Measurements from ENCODE around the gene SRP68. TPM values are rescaled to one million over a fixed set of nuclear protein-coding genes. Genes with fewer than 3 reads are reported as not detected.

SRP68 gene
- total and polyA plus RNA-seq, 2 of the 4 experiments (the other 2 are of a cell fraction): 47.1 to 82.6 TPM

GRCh38 chr17:76049239-76049638 lies 23.1 kb downstream of the SRP68 start:
- Histone ChIP-seq H3K56ac (ENCODE audit: extremely low read depth, insufficient read depth, low read length) (no peak overlapping the region), H3K79me1 (ENCODE audit: low read depth in 1 of 2, low read length in 2 of 2) (peaks cover 10 to 67% of the 10 kb centered on the region in 2 experiments), H3K23ac (ENCODE audit: low read depth, low read length) (no peak overlapping the region), H3K4ac (ENCODE audit: low read depth, low read length) (no peak overlapping the region), H2BK20ac (ENCODE audit: low read depth, low read length) (no peak overlapping the region), H3K36me3 (ENCODE audit: control insufficient read depth, insufficient read depth, low read length) (peaks cover 68% of the 10 kb centered on the region), H4K5ac (ENCODE audit: low read depth, low read length) (no peak overlapping the region), H3K9me3 (ENCODE audit: control insufficient read depth, insufficient read depth, low read length) (no peaks in the 10 kb centered on the region), H2AK5ac (ENCODE audit: low read depth, low read length) (no peak overlapping the region), H2BK5ac (ENCODE audit: low read depth, low read length, poor library complexity, severe bottlenecking) (no peak overlapping the region), H2AFZ (replicated peaks; ENCODE audit: low read length, poor library complexity) (no peak overlapping the region), H3K4me2 (ENCODE audit: low read depth, low read length) (no peak overlapping the region), H3K9ac (ENCODE audit: low read depth, low read length) (no peak overlapping the region), H2BK120ac (ENCODE audit: low read depth, low read length) (no peak overlapping the region), H3K4me3 (ENCODE audit: insufficient read depth, low read depth, low read length) (no peak overlapping the region), H3K4me1 (ENCODE audit: control insufficient read depth, insufficient read depth, low read length) (no peaks in the 10 kb centered on the region; the same call in 1 of the 2 replicates), H3K18ac (ENCODE audit: low read depth, low read length) (no peak overlapping the region), H3K27ac (ENCODE audit: insufficient read depth, low read length) (no peak overlapping the region), H4K20me1 (ENCODE audit: insufficient read depth, low read length) (peaks cover 29% of the 10 kb centered on the region), H3K9me1 (ENCODE audit: insufficient read depth, low read length) (peaks cover 21% of the 10 kb centered on the region), H3K27me3 (ENCODE audit: control insufficient read depth, insufficient read depth, low read length) (no peaks in the 10 kb centered on the region), H3K14ac (replicated peaks; ENCODE audit: low read depth, low read length) (no peak overlapping the region), H2BK15ac (ENCODE audit: low read depth, low read length) (no peak overlapping the region), H4K8ac (ENCODE audit: low read depth in 2 of 2, low read length in 2 of 2) (no peak overlapping the region), H2AK9ac (replicated peaks; ENCODE audit: low read depth, low read length, poor library complexity) (no peak overlapping the region), H4K91ac (ENCODE audit: insufficient read depth, low read depth, low read length) (no peak overlapping the region)
- TF ChIP-seq MAZ (IDR thresholded peaks at IDR 0.05; ENCODE audit: borderline replicate concordance, low read depth, low read length) (no peak), USF2 (IDR thresholded peaks at IDR 0.05; ENCODE audit: low read depth, low read length) (no peak), RFX5 (IDR thresholded peaks at IDR 0.05; ENCODE audit: low read depth, low read length) (no peak), MXI1 (IDR thresholded peaks at IDR 0.05; ENCODE audit: borderline replicate concordance, low read depth, low read length) (no peak), MAFK (IDR thresholded peaks at IDR 0.05; ENCODE audit: low read depth, low read length) (no peak), CTCF (conservative IDR thresholded peaks at IDR 0.05; ENCODE audit: low read depth, low read length) (no peak), RAD21 (IDR thresholded peaks at IDR 0.05; ENCODE audit: low read length) (no peak)
- intact Hi-C loops (cut with micrococcal nuclease): no loop called here
- no peak for DNase-seq
- ChIA-PET CTCF (no interaction called here), POLR2A (ENCODE audit: unreplicated experiment) (no interaction called here)
- BruUV-seq (replicated peaks): no TSS peak
- 100% methylated on average over 2 of the region's 3 CpGs; no CpG with 5 or more reads in 1 of the 2 experiments for WGBS, 2 experiments (ENCODE audit: extremely low coverage in 2 of 2, insufficient read length in 1 of 2)
- dilution Hi-C loops (cut with HindIII; ENCODE audit: low sequenced_read_pairs, unreplicated experiment): no loop called here
- no peak for ATAC-seq (ENCODE audit: low read depth)
- in situ Hi-C loops (cut with MboI; ENCODE audit: low sequenced_read_pairs): no loop called here

Measured in IMR-90 (cell line).